Activated CD8-positive, alpha-beta memory T cell treated with anti-CD3 and anti-CD28 coated beads for 4 hours (primary cell): ENCODE data around the gene FBXO47.
A peak's percentile ranks its signal among the peaks of the same experiment; 100 is the strongest.

Experiments used
- DNase-seq, 2 donors: peaks; one replicate each; pipeline ENCODE4 v3.0.0-alpha.2; 2020; ENCODE audit warnings: low read depth in 2 of 2

Gene FBXO47

GRCh38 chr17:38905375-38905774 is 61.8 kb downstream of the FBXO47 start:
- no peak for DNase-seq

- DNase-seq = no peak
These were observed 62.3 kb downstream of the FBXO47 start for GRCh38 chr17:38904892-38905291.

- no peak for DNase-seq
These were observed 63.8 kb downstream of the FBXO47 start for GRCh38 chr17:38903404-38903803.

DNA sequence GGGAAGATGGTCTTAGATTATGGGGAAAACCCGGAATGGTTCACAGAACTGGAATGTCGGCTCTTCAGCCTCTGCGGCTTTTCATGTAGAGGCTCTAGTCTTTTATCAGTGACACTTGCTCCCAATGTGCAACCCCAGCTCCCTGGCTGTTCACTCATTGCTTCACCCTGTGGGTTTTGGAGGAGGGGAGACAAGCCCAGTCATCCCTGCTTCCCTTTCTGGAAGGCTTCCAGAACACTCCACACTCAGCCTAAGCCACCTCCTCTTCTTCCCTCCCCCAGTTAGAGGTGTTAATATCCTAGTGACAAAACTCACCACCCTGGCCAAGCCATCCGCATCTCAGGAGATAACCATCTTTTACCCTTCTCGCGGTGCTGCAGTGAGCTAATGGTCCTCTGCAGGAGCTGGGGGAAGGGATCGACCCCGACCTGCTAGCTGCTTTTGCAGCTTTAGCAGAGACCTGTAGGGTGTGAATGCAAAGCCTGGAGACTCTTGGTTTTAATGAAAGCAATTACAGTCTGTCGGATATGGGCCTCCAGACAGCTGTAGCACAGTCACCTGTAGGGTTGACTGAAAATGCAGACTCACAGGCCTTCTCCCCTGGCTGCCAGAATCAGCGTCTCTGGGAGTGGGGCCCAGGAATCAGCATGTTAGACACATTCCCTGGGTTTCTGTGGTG is 66.1 kb downstream of the FBXO47 start:
- DNase-seq = no peak

GRCh38 chr17:38899421-38899820 is 67.8 kb downstream of the FBXO47 start:
- DNase-seq = no peak

DNA sequence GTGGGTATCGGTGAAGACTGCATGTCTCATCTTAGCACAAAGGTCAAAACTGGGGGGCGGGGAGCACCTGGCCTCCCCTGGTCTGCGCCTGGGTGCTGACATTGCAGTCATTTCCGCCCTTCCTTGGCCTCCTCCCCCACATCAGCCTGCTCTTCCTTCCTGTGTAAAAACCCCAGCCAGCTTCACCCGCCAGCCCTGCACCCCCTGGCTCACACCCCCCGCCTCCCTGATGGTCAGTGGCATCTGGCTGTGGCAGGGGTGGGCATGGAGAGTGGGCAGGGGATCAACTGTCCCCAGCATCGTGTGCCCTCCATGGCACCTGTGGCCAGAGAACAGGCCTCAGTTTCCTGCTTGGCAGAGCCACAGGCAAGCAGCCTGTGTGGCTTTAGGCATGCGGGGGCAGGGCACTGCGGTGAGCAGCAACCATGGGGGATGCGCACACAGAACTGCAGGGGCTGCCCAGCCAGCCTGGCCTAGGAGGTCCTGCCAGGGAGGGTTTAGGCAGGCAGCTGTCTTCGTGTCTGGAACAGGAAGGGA is 68.3 kb downstream of the FBXO47 start:
- peak; percentile 83 to 86 for DNase-seq

DNA sequence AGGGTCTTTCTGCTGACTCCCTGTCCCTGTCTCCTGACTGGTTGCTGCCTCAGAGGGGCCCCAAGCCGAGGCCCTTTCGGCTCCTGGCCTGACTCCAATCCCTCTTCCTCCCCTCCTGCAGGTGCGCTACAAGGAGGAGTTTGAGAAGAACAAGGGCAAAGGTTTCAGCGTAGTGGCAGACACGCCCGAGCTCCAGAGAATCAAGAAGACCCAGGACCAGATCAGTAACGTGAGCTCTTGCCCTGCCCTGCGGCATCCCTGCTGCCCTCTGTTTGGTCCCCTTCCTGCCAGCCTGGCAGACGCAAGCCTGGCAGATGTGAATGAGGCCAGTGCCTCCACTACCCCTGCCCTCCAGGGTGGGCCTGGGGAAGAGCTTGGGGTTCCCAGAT is 68.9 kb downstream of the FBXO47 start:
- DNase-seq = no peak

- no peak for DNase-seq
These were observed 69.4 kb downstream of the FBXO47 start for GRCh38 chr17:38897671-38898290.

DNA sequence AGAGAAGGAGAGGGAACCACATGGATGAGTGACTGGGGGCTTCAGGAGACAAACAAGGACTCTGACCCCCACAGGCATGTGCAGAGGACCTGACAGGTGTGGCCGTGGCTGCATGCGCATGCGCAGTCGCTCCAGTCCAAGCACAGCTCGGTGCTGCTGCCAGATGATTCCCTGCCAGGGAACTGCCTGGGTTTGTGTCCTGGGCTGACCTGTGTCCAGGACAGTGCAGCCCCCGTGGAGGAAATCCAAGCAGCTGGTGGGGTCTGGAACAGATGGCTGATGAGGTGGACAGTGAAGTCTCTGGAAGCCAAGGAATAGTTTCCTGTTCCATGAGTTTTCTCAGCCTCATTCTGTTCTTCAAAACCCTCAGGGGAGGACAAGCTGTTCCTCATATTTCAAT is 70.0 kb downstream of the FBXO47 start:
- DNase-seq = no peak

DNA sequence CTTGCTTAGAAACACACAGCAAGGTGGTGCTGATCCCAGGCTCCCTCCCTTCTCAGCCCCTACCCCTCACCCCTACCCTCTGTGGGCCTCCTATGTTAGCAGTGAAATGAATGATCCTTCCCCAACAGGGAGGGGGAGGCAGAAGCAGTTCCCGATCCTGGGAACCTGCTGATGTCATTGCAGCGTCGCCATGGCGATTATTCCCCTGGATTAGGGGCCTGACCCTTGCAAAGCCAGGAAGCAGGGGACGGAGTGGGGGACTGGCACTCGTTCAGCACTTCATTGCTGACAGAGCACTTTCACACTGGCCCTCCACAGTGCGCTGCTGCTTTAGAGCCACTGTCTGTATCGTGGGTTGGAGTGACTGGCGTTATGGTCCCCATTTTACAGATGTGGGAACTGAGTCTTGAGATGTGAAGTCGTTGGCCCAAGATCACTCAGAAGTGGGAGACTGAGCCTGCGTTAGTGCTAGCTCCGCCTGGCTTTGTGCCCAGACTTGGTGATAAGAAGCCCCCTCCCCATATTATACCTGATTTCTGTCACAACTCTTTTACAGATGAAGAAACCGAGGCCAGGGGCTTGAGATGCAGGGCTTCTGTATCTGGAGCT is 70.8 kb downstream of the FBXO47 start:
- DNase-seq = no peak

DNA sequence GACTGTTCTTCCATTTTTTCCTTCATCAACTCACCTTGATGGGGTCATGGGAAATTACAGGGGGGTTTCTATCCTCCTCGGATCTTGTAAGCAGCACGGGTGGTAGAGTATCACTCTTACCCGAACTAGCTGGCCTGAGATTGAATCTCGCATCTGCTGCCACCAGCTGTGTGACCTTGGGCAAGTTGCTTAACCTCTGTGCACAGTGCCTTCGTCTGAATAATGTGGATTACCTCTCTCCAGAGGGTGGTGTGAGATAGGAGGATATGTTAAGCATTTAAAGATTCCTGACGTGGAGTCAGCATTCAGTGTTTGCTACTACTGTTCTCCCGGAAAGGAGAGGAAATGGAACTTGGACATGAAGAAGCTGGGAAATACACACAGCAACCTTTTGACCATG is 72.9 kb downstream of the FBXO47 start:
- DNase-seq = no peak

GRCh38 chr17:38893607-38894006 is 73.6 kb downstream of the FBXO47 start:
- DNase-seq = no peak

DNA sequence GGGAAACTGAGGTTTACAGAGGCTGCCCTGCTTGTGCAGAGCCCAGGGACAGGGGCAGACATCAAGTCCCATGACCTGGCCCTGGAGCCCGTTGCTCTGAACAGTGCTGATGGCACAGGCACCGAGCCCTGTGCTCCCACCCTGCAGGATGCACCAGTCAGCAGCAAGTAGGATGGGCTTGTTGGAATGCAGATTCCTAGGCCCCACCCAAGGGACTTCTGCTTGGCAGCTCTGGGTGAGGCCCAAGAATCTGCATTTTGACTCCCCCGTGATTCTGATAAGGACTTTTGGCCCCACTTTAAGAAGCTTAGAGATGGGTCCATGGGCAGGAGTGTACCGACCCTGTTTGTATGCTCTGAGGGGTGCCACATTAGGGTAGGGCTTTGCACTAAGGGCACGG is 74.1 kb downstream of the FBXO47 start:
- no peak for DNase-seq

- no peak for DNase-seq
These were observed 74.6 kb downstream of the FBXO47 start for GRCh38 chr17:38892620-38893019.

GRCh38 chr17:38892083-38892482 is 75.1 kb downstream of the FBXO47 start:
- no peak for DNase-seq

GRCh38 chr17:38891441-38891840 is 75.8 kb downstream of the FBXO47 start:
- no peak for DNase-seq

DNA sequence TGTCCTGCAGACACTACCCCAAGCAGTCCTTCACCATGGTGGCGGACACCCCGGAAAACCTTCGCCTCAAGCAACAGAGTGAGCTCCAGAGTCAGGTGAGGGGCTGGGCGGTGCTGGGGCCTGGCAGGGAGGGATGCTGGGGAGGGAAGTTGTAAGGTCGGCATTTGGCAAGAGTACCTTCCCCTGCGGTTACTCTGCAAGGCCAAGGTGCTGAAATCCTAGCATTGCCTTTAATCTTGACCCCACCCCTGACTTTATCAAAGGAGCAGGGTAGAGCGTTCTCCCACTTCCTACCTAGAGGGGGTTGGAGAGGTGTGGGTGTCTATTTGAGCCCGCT is 76.8 kb downstream of the FBXO47 start:
- DNase-seq = no peak

- no peak for DNase-seq
These were observed 77.3 kb downstream of the FBXO47 start for GRCh38 chr17:38889745-38890409.

GRCh38 chr17:38888842-38889241 is 78.4 kb downstream of the FBXO47 start:
- DNase-seq = no peak

DNA sequence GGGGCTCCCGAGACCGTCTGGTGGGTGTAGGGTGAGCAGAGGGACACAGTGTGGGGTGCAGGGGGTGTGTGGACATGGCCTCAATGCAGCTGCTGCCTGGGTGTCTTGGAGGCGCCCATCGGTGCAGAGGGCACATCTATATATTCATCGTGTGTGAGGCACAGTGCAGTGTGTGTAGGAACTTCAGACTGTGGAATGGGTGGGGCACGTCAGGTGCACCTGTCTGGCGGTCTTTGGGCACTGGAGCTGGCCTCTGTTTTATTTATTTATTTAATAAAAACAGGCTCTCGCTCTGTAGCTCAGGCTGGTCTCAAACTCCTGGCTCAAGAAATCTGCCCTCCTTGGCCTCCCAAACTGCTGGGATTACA is 80.6 kb downstream of the FBXO47 start:
- DNase-seq = no peak
